Fibroblast of upper back skin (primary cell): ENCODE results near the gene ATR.

Source experiments
- DNase-seq: peaks from one replicate; pipeline ENCODE4 v3.0.0-alpha.2; 2013

Gene ATR

DNA sequence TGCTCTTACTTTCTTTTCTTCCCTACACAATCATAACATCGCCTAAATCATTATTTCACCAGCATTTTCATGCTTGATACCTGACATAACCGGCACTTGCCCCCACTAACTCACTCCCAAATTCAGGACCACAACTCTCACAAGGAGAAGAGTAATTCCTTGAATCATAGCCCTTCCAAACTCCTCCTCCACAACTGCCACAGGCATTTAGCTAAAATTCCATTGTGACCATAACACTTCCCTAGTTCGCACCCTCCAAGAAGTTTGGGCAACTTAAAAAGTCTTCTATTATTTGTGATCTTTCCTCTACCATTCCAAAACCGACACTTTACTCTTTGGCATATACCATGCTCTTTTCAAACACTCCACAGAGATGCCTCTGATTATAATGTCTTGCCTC, 71.3 kb downstream of the ATR start:
- DNase-seq, result peak; percentile 28

DNA sequence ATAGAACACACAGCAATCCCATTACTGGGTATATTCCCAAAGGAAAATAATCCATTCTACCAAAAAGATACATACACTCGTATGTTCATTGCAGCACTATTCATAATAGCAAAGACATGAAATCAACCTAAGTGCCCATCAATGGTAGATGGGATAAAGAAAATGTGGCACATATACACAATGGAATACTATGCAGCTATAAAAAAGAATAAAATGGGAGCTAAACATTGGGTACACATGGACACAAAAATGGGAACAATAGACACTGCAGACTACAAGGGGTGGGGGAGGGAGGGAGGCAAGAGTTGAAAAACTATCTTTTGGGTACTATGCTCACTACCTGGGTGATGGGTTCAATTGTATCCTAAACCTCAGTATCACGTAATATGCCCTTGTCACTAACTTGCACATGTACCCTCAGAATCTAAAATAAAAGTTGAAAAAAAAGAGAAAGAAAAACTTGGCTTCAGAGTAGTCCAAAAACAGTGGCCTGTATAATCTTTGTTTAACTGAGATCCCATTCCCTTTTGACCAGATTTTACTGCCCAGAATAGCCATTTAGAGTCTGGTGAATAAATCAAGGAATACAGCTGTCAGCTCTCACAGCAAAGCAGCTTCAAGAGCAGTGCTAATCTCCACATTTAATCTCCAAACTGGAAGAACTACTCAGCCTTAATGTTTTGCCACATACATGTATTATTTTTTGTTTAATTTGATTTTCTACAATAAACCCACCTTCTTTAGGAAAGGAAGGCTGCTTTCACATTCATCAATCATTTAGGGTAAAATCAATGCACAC, 76.1 kb downstream of the ATR start:
- DNase-seq, result no peak

DNA sequence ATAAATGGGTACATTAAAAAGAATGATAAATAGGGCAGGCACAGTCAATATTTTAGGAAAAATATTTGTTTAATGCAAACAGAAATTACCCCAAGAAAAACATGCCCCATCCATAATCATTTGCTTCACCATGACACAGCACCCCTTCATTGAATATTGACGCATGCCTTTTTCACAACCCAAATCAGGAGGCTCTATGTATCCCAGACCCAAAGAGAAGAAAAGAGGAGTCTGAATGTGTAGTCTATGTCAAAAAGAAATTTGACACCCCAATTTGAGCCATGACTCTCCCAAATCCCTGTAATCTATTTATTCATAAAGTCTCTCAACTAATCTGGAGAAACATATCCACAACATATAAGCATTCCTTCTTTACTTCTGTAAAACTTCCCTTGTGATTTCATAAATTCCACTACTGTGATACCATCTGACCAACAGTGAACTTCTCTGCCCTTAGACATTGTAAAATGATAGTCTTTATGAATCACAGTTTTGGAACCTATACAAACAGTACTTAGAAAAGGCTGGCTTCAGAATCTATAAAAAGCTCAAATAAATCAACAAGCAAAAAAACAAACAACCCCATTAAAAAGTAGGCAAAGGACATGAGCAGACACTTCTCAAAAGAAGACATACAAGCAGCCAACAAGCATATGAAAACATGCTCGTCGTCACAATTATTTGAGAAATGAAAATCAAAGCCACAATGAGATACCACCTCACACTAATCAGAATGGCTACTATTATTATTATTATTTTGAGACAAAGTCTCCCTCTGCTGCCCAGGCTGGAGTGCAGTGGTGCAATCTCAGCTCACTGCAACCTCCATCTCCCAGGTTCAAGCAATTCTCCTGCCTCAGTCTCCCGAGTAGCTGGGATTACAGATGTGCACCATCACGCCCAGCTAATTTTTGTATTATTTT, 77.3 kb downstream of the ATR start:
- DNase-seq, result peak; percentile 78

DNA sequence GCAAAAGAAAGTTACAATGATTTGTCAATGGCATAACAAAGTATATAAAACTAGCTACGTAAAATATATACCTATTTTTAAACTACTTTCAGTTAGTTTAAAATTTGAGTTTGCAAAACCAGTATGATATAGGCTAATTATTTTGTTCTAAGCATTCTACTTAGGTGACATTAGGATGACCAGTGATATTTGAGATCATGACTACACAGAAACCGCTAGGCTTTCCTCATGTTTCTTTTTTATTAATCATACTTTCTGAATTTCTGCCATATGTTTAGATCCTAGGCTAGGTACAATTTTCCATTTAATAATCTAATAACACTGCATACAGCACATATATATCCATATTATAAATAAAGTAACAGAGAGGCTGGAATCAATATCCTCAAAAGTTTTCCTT, 78.3 kb downstream of the ATR start:
- DNase-seq, result no peak

DNA sequence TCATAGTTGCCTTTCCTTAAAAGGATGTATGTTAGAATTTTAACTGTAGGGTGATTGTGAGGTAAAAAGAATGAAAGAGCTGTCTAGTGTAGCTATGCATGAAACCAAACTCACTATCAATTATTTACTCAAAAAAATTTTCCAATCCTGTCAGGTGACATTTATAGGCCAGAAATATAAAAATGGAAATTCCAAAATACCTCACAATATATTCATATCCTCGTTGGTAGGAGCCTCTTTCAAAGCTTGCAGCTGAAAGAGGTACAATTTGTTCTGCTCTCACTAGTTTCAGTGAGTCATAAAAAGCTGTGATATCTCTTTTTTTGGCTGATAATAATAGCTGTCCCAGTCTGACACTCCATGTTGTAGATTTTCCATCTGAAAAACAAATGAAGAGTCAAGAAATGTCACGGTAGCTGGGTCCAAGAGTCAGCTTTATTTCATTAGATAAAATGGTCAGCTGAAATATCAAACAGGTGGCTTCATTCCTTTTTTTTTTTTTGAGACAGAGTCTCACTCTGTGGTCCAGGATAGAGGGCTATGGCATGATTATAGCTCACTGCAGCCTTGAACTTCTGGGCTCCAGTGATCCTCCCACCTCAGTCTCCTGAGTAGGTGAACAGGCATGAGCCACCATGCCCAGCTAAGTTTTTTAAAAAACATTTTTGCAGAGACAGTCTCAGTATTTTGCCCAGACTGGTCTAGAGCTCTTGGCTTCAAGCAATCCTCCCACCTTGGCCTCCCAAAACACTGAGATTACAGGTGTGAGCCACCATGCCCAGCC, 79.9 kb downstream of the ATR start:
- no peak for DNase-seq

DNA sequence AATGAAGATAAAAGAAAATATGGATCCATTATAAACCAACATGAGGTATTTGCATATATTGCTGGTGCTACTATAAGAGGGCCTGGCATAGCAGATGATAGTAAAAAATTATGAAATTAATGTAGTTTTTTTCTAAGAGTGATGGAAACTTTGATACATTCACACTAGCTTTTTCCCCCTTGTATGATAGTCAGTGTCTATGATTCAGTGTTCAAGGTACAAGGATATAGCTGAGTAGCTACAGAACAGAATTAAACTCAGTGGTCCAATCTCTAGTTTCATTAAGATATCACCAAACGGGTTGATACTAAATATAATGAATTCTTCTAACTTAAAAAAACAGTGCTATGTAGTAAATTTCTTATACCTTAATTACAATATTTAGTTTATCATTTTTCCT, 80.8 kb downstream of the ATR start:
- DNase-seq, result no peak

DNA sequence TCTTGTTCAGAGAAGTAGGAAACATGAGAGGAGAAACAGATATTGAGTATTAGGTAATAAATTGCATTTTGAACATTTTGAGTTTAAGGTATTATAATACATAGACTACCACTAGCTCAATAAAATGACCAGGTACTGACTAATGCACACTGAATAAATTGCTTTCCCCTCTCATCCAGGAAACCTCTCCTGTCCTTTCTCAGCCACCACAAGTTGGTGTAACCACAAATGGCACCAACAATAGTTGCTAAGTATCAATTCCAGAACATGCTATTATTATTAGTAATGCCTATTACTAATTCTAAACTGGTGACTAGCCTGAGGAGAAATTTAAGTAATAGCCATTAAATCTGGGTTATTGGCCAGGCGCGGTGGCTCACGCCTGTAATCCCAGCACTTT, 83.4 kb downstream of the ATR start:
- DNase-seq, result no peak

GRCh38 chr3:142492184-142492583, 86.3 kb downstream of the ATR start:
- DNase-seq, result no peak

GRCh38 chr3:142489572-142490323, 88.8 kb downstream of the ATR start:
- no peak for DNase-seq

DNA sequence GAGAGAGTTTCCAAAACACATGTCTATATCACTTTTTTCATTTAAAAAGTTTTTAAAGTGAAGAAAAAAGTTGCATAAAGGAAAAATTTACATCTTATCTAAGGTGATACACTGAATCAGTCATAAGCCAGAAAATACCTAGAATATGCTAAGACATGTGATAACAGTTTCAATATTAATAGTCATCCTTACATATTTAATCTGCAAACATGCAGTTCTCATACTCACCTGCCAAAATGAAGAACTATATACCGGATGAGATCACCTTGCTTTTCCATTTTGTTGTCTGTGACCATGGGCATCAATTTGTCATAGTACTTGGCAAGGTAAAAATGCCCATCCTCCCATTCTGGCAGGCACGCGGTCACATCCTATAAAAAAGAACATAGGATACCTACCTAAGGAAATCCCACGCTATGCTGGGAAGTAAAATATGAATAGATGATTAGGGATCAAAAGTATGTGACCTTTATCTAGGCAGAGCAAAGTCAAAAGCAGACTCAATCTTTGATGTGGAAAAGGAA, 93.6 kb downstream of the ATR start:
- no peak for DNase-seq

DNA sequence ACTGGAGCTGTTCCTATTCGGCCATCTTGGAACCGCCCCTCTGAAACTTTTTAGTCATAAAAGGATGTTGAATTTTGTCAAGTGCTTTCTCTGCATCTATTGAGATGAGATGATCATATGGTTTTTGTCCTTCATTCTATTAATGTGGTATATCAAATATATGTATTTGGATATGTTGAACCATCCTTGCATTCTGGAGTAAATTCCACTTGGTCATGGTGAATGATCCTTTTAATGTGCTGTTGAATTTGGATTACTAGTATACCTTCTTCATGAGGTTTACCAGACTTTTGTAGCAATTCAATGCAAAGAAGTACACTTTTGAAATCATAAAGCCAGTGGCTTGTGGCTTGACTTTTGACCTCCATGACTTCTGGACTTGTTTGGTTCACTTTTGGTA, 97.3 kb downstream of the ATR start:
- DNase-seq, result no peak

GRCh38 chr3:142470826-142471225, 107.7 kb downstream of the ATR start:
- DNase-seq, result no peak

GRCh38 chr3:142468456-142468855, 110.1 kb downstream of the ATR start:
- DNase-seq, result no peak

GRCh38 chr3:142467768-142468167, 110.8 kb downstream of the ATR start:
- DNase-seq, result no peak

GRCh38 chr3:142460689-142461088, 117.8 kb downstream of the ATR start:
- DNase-seq, result no peak

GRCh38 chr3:142459929-142460328, 118.6 kb downstream of the ATR start:
- no peak for DNase-seq

DNA sequence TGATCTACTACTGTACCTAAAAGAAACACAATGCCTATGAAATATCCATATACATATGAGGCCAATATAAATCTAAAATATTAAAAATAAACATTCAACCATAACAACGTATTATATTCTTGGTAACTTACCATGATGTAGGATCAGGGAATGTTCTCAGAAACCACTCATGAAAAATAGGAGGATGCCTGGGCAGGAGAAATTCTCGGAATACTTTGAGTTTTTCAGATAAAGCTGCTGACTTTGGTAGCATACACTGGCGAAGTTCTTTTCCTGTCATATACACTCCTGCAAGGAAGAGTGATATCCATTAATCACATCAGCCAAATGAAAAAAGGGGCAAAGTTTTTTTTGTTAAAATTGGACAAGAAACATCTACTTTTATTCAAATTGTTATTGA, 119.4 kb downstream of the ATR start:
- no peak for DNase-seq

GRCh38 chr3:142450881-142451280, 127.7 kb downstream of the ATR start:
- no peak for DNase-seq

GRCh38 chr3:142450189-142450588, 128.3 kb downstream of the ATR start:
- no peak for DNase-seq

GRCh38 chr3:142447852-142448823, 130.4 kb downstream of the ATR start, which contains the start of gene XRN1:
Gene XRN1 (minus strand): TSS chr3:142448037. CDS start chr3:142447944, 93 bp downstream.
- DNase-seq, result peak; percentile 92

DNA sequence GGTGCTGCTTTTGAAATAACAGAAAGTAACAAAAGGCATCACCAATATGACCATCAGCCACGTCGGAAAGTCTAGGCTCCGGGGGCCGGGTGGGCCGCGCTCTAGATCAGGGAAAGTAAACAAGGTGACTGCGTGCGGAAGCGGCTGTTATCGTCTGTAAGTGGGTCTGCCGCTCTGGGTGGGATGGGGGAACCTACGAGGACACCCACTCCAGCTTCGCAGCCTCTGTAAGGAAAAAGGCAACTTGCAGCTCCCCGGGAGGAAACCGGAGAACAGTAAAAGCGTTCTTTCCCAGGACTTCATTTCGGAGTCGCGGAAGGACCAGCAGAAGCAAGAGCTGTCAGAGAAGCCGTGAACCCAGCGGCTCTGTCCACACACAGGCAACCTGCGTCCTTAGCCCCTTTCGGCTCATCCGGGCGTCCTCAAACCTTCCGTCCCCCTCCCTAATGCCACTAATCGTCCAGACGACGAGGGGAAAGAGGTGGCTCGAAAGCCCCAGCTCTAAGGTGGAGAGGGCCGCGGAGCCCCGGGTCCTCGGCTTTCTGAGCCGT, 131.2 kb downstream of the ATR start:
- peak; percentile 41 for DNase-seq
